ENCODE measurements around the gene HEMGN.

HEMGN gene

DNA sequence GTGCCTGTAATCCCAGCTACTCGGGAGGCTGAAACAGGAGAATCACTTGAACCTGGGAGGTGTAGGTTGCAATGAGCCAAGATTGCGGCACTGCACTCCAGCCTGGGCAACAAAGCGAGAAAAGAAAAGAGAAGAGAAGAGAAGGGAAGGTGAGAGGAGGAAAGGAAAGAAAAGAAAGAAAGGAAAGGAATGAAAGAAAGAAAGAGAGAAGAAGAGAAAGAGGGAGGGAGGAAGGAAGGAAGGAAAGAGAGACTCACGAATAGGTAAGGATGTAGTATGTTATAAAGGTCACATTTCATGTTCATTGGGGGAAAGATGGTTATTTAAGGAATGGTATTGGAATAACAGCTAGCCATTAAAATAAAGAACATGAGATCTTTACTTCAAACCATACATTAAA, 34.8 kb upstream of the HEMGN start:
- no peak overlapping the region for H3K4me2 ChIP-seq (ENCODE audit: insufficient read depth, low read length)
- H3K79me2 ChIP-seq (ENCODE audit: insufficient read depth, low read length), result peaks cover 18% of the 10 kb centered on the region
- no peaks in the 10 kb centered on the region for H4K20me1 ChIP-seq (ENCODE audit: insufficient read depth, low read length)
- no peak for ATAC-seq (ENCODE audit: insufficient read depth, low read depth)
- no peaks in the 10 kb centered on the region for H3K27me3 ChIP-seq (ENCODE audit: insufficient read depth, low read length, poor library complexity)
- no peak overlapping the region for H3K4me3 ChIP-seq (ENCODE audit: low read depth in 1 of 2, low read length in 2 of 2)
- H3K27ac ChIP-seq (ENCODE audit: low read length), result no peak overlapping the region
- H3K4me1 ChIP-seq (ENCODE audit: insufficient read depth, low read length), result peaks cover 46% of the 10 kb centered on the region
- H2AFZ ChIP-seq (ENCODE audit: low read depth, low read length), result no peak overlapping the region
- TF ChIP-seq EZH2 (IDR thresholded peaks at IDR 0.05; ENCODE audit: borderline replicate concordance, low read depth, low read length, severe bottlenecking), result no peak
- TF ChIP-seq, protein P1, sequence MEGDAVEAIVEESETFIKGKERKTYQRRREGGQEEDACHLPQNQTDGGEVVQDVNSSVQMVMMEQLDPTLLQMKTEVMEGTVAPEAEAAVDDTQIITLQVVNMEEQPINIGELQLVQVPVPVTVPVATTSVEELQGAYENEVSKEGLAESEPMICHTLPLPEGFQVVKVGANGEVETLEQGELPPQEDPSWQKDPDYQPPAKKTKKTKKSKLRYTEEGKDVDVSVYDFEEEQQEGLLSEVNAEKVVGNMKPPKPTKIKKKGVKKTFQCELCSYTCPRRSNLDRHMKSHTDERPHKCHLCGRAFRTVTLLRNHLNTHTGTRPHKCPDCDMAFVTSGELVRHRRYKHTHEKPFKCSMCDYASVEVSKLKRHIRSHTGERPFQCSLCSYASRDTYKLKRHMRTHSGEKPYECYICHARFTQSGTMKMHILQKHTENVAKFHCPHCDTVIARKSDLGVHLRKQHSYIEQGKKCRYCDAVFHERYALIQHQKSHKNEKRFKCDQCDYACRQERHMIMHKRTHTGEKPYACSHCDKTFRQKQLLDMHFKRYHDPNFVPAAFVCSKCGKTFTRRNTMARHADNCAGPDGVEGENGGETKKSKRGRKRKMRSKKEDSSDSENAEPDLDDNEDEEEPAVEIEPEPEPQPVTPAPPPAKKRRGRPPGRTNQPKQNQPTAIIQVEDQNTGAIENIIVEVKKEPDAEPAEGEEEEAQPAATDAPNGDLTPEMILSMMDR (IDR thresholded peaks at IDR 0.05; ENCODE audit: borderline replicate concordance, extremely low read depth, low read length, poor library complexity, severe bottlenecking), result no peak
- no peak overlapping the region for H3K9ac ChIP-seq (ENCODE audit: low read depth, low read length)
- no peaks in the 10 kb centered on the region for H3K36me3 ChIP-seq (ENCODE audit: insufficient read depth, low read length)
- no peaks in the 10 kb centered on the region for H3K9me3 ChIP-seq (ENCODE audit: insufficient read depth, low read length, severe bottlenecking)
- DNase-seq, result no peak

DNA sequence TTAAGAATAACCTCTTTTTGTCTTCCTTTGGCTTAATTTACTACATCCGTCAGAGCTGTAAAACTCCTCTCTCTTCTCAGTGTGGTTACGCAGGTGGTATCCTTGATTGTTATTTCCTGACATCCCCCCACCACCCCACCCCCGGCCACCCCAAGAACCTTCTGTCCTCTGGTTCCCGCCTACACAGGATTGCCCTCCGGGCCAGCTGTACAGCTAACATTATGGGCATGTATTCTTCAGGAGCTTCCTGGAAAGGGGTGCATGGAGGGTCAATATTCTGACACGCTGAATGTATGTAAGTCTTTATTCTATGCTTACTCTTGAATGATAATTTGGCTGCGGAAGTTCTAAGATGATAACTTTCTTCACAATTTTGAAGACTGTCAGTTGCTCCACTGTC, 32.2 kb upstream of the HEMGN start:
- no peaks in the 10 kb centered on the region for H4K20me1 ChIP-seq (ENCODE audit: insufficient read depth, low read length)
- H3K9ac ChIP-seq (ENCODE audit: low read depth, low read length), result peak overlapping the region; percentile 62
- peak overlapping the region; percentile 74 for H3K4me2 ChIP-seq (ENCODE audit: insufficient read depth, low read length)
- peaks cover 14% of the 10 kb centered on the region for H3K79me2 ChIP-seq (ENCODE audit: insufficient read depth, low read length)
- no peaks in the 10 kb centered on the region for H3K36me3 ChIP-seq (ENCODE audit: insufficient read depth, low read length)
- peak overlapping the region; percentile 17 to 59 for H3K4me3 ChIP-seq (ENCODE audit: low read depth in 1 of 2, low read length in 2 of 2)
- H2AFZ ChIP-seq (ENCODE audit: low read depth, low read length), result peak overlapping the region; percentile 32
- peak; percentile 92 for ATAC-seq (ENCODE audit: insufficient read depth, low read depth)
- peaks cover 46% of the 10 kb centered on the region for H3K4me1 ChIP-seq (ENCODE audit: insufficient read depth, low read length)
- H3K27ac ChIP-seq (ENCODE audit: low read length), result peak overlapping the region; percentile 83
- peak; percentile 81 for DNase-seq
- H3K9me3 ChIP-seq (ENCODE audit: insufficient read depth, low read length, severe bottlenecking), result no peaks in the 10 kb centered on the region
- TF ChIP-seq, protein P1 (IDR thresholded peaks at IDR 0.05; ENCODE audit: borderline replicate concordance, extremely low read depth, low read length, poor library complexity, severe bottlenecking), result no peak
- no peak for TF ChIP-seq EZH2 (IDR thresholded peaks at IDR 0.05; ENCODE audit: borderline replicate concordance, low read depth, low read length, severe bottlenecking)
- H3K27me3 ChIP-seq (ENCODE audit: insufficient read depth, low read length, poor library complexity), result no peaks in the 10 kb centered on the region

DNA sequence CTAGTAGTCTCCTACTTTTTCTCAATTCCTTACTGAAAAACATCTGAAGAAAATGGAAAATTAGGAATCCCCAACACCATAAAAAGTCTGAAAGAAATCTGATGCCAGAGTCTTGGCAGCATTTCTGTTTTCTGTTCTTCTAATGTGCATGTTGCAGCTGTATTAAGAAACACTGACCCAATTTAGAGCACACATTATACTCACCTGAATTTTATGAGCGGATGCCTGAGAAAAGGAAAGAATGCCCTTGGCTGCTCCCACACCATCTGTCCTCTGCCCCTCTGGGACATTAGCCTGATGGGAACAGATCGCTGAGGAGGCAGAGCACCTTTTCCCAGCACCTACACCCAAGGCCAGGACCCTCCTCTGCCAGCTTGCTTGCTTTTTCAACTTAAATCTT, 31.0 kb upstream of the HEMGN start:
- H3K27me3 ChIP-seq (ENCODE audit: insufficient read depth, low read length, poor library complexity), result no peaks in the 10 kb centered on the region
- peak overlapping the region; percentile 74 for H3K4me2 ChIP-seq (ENCODE audit: insufficient read depth, low read length)
- no peak for DNase-seq

More for the DNA sequence above, 31.0 kb upstream of the HEMGN start:
- Histone ChIP-seq H3K27ac (ENCODE audit: low read length) (peak overlapping the region; percentile 83), H3K36me3 (ENCODE audit: insufficient read depth, low read length) (no peaks in the 10 kb centered on the region), H3K9ac (ENCODE audit: low read depth, low read length) (peak overlapping the region; percentile 47), H4K20me1 (ENCODE audit: insufficient read depth, low read length) (no peaks in the 10 kb centered on the region), H3K4me3 (ENCODE audit: low read depth in 1 of 2, low read length in 2 of 2) (no peak overlapping the region; a peak in 1 of 4 replicates), H3K79me2 (ENCODE audit: insufficient read depth, low read length) (peaks cover 14% of the 10 kb centered on the region), H3K4me1 (ENCODE audit: insufficient read depth, low read length) (peaks cover 42% of the 10 kb centered on the region), H2AFZ (ENCODE audit: low read depth, low read length) (peak overlapping the region; percentile 43; the same call in 1 of the 2 replicates), H3K9me3 (ENCODE audit: insufficient read depth, low read length, severe bottlenecking) (no peaks in the 10 kb centered on the region)
- TF ChIP-seq, protein P1 (IDR thresholded peaks at IDR 0.05; ENCODE audit: borderline replicate concordance, extremely low read depth, low read length, poor library complexity, severe bottlenecking), result no peak
- TF ChIP-seq EZH2 (IDR thresholded peaks at IDR 0.05; ENCODE audit: borderline replicate concordance, low read depth, low read length, severe bottlenecking), result no peak
- ATAC-seq (ENCODE audit: insufficient read depth, low read depth), result no peak

Data from DND-41 (cell line).